Astrocyte (in vitro differentiated cells and primary cell): ENCODE results near the gene ATP8A1. TPM values are rescaled to one million over a fixed set of nuclear protein-coding genes. Genes with fewer than 3 reads are reported as not detected.

Source experiments
- DNase-seq: peaks from one replicate; pipeline ENCODE4 v3.0.0-alpha.2; 2010; ENCODE audit warnings: low read depth
- FAIRE-seq: peaks from 2 replicates; lab custom pipeline; 2011; peaks lifted over from hg19 to GRCh38; lab: Jason Lieb, UNC
- H2AFZ ChIP-seq: 2 replicates; pipeline ENCODE4 v1.6.0; 2012; ENCODE audit warnings: low read depth, low read length, inconsistent platforms
- H3K27ac ChIP-seq: 2 replicates; pipeline ENCODE4 v1.5.1; 2011; ENCODE audit warnings: low read depth, low read length, inconsistent platforms
- H3K27me3 ChIP-seq: 2 replicates; pipeline ENCODE4 v1.6.0; 2011; ENCODE audit warnings: low read length, inconsistent platforms; ENCODE audit not compliant: insufficient read depth
- H3K36me3 ChIP-seq: 2 replicates; pipeline ENCODE4 v1.5.1; 2011; ENCODE audit warnings: low read length, inconsistent platforms; ENCODE audit not compliant: insufficient read depth
- H3K4me1 ChIP-seq: 2 replicates; pipeline ENCODE4 v1.5.1; 2011; ENCODE audit warnings: low read length, inconsistent platforms; ENCODE audit not compliant: insufficient read depth
- H3K4me2 ChIP-seq: 2 replicates; pipeline ENCODE4 v1.6.0; 2012; ENCODE audit warnings: low read length, inconsistent platforms
- H3K4me3 ChIP-seq: 2 replicates; pipeline ENCODE4 v1.5.1; 2011; ENCODE audit warnings: low read depth, mild to moderate bottlenecking, low read length, inconsistent platforms; ENCODE audit not compliant: insufficient read depth
- H3K79me2 ChIP-seq: 2 replicates; pipeline ENCODE4 v1.6.0; 2012; ENCODE audit warnings: mild to moderate bottlenecking, low read length, inconsistent platforms; ENCODE audit not compliant: insufficient read depth
- H3K9ac ChIP-seq: 2 replicates; pipeline ENCODE4 v1.6.0; 2012; ENCODE audit warnings: mild to moderate bottlenecking, low read length, inconsistent platforms
- H3K9me3 ChIP-seq: 2 replicates; pipeline ENCODE4 v1.5.1; 2012; ENCODE audit warnings: low read depth, mild to moderate bottlenecking, low read length, inconsistent platforms; ENCODE audit not compliant: insufficient read depth
- H4K20me1 ChIP-seq: 2 replicates; pipeline ENCODE4 v1.6.0; 2012; ENCODE audit warnings: low read length, inconsistent platforms; ENCODE audit not compliant: insufficient read depth
- H3K27ac Mint-ChIP-seq: one replicate; pipeline ENCODE4 v1.8.0; 2021; ENCODE audit warnings: mild to moderate bottlenecking, mixed read lengths; ENCODE audit not compliant: unreplicated experiment
- H3K27me3 Mint-ChIP-seq: one replicate; pipeline ENCODE4 v1.8.0; 2021; ENCODE audit warnings: low read depth, mixed read lengths; ENCODE audit not compliant: unreplicated experiment
- H3K36me3 Mint-ChIP-seq: one replicate; pipeline ENCODE4 v1.8.0; 2021; ENCODE audit warnings: low read depth, mixed read lengths; ENCODE audit not compliant: unreplicated experiment
- H3K4me1 Mint-ChIP-seq: one replicate; pipeline ENCODE4 v1.8.0; 2021; ENCODE audit warnings: low read depth, mixed read lengths; ENCODE audit not compliant: unreplicated experiment
- H3K4me3 Mint-ChIP-seq: one replicate; pipeline ENCODE4 v1.8.0; 2021; ENCODE audit warnings: mild to moderate bottlenecking, moderate library complexity, mixed read lengths; ENCODE audit not compliant: unreplicated experiment
- H3K9me3 Mint-ChIP-seq: one replicate; pipeline ENCODE4 v1.8.0; 2021; ENCODE audit warnings: mild to moderate bottlenecking, mixed read lengths; ENCODE audit not compliant: unreplicated experiment
- EZH2 ChIP-seq: IDR thresholded peaks from 2 replicates; pipeline ENCODE4 v1.6.1; 2012; ENCODE audit warnings: mild to moderate bottlenecking, low read length, inconsistent platforms; ENCODE audit not compliant: insufficient read depth
- total RNA-seq: library from RNA; stranded (reverse); gene quantifications from 2 replicates; pipeline ENCODE4 v1.2.1, GENCODE V29; 2021
- TF ChIP-seq, protein P1 (sequence below): IDR thresholded peaks from 2 replicates; pipeline ENCODE4 v1.5.1; 2011; ENCODE audit warnings: low read depth, mild to moderate bottlenecking, inconsistent platforms, low read length, moderate library complexity; ENCODE audit not compliant: insufficient read depth

The ATP8A1 gene
- total RNA-seq, 1 donor from 2014 or later, result 2.9 TPM

DNA sequence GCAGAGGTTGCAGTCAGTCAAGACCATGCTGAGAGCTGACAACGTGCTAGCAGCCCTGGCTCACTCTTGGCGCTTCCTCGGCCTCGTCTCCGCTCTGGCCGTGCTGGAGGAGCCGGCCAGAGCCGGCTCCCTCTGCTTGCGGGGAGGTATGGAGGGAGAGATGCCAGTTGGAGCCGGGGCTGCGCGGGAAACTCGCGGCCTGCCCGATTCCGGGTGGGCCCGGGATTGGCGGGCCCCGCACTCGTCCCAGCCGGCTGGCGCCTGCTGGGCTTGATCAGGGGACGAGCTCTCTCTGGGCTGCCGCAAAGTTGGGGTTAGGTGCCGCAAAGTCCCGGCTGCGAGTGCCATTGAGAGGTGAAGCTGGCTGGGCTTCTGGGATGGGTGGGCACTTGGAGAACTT lies 287.4 kb downstream of the ATP8A1 start:
- Mint-ChIP-seq H3K4me3 (no peak overlapping the region), H3K36me3 (no peaks in the 10 kb centered on the region), H3K27ac (no peak overlapping the region), H3K4me1 (no peaks in the 10 kb centered on the region), H3K9me3 (peaks cover 2% of the 10 kb centered on the region), H3K27me3 (no peaks in the 10 kb centered on the region)
- DNase-seq (no peak), FAIRE-seq (no peak)
- Histone ChIP-seq H3K4me2 (no peak overlapping the region), H3K9me3 (no peaks in the 10 kb centered on the region), H3K27ac (no peak overlapping the region), H3K4me1 (no peaks in the 10 kb centered on the region), H3K36me3 (no peaks in the 10 kb centered on the region), H4K20me1 (no peaks in the 10 kb centered on the region), H2AFZ (no peak overlapping the region), H3K27me3 (no peaks in the 10 kb centered on the region), H3K9ac (no peak overlapping the region), H3K79me2 (no peaks in the 10 kb centered on the region), H3K4me3 (no peak overlapping the region)
- TF ChIP-seq, protein P1, sequence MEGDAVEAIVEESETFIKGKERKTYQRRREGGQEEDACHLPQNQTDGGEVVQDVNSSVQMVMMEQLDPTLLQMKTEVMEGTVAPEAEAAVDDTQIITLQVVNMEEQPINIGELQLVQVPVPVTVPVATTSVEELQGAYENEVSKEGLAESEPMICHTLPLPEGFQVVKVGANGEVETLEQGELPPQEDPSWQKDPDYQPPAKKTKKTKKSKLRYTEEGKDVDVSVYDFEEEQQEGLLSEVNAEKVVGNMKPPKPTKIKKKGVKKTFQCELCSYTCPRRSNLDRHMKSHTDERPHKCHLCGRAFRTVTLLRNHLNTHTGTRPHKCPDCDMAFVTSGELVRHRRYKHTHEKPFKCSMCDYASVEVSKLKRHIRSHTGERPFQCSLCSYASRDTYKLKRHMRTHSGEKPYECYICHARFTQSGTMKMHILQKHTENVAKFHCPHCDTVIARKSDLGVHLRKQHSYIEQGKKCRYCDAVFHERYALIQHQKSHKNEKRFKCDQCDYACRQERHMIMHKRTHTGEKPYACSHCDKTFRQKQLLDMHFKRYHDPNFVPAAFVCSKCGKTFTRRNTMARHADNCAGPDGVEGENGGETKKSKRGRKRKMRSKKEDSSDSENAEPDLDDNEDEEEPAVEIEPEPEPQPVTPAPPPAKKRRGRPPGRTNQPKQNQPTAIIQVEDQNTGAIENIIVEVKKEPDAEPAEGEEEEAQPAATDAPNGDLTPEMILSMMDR, result no peak
- no peak for TF ChIP-seq EZH2

DNA sequence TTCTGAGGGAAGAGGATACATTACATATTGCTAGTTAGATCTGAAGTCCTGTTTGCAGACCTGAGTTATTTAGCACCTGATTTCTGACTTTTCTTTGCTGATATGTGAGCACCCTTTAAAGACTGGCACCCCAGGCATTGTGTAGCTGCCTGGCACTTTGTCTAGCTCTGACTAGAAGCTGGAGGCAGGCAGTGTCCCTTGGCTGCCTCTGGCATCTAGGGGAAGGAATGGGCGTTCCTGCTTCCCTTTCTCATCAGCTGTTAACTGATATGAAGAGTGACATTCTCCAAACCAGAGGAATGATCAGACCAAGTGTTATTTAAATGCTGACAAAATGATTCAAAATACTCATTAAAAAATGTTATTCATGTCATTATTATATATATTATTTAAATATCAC lies 289.9 kb downstream of the ATP8A1 start:
- FAIRE-seq (no peak), DNase-seq (no peak)
- Mint-ChIP-seq H3K4me3 (no peak overlapping the region), H3K27me3 (no peaks in the 10 kb centered on the region), H3K27ac (no peak overlapping the region), H3K36me3 (no peaks in the 10 kb centered on the region), H3K4me1 (no peaks in the 10 kb centered on the region), H3K9me3 (peaks cover 2% of the 10 kb centered on the region)
- H3K9ac ChIP-seq, result no peak overlapping the region
- no peak overlapping the region for H3K4me3 ChIP-seq
- H3K36me3 ChIP-seq, result no peaks in the 10 kb centered on the region
- no peak overlapping the region for H3K27ac ChIP-seq
- TF ChIP-seq, protein P1, result no peak
- TF ChIP-seq EZH2, result no peak
- no peak overlapping the region for H3K4me2 ChIP-seq
- no peaks in the 10 kb centered on the region for H3K4me1 ChIP-seq
- H3K79me2 ChIP-seq, result no peaks in the 10 kb centered on the region
- no peak overlapping the region for H2AFZ ChIP-seq
- no peaks in the 10 kb centered on the region for H3K27me3 ChIP-seq
- no peaks in the 10 kb centered on the region for H4K20me1 ChIP-seq
- H3K9me3 ChIP-seq, result no peaks in the 10 kb centered on the region

DNA sequence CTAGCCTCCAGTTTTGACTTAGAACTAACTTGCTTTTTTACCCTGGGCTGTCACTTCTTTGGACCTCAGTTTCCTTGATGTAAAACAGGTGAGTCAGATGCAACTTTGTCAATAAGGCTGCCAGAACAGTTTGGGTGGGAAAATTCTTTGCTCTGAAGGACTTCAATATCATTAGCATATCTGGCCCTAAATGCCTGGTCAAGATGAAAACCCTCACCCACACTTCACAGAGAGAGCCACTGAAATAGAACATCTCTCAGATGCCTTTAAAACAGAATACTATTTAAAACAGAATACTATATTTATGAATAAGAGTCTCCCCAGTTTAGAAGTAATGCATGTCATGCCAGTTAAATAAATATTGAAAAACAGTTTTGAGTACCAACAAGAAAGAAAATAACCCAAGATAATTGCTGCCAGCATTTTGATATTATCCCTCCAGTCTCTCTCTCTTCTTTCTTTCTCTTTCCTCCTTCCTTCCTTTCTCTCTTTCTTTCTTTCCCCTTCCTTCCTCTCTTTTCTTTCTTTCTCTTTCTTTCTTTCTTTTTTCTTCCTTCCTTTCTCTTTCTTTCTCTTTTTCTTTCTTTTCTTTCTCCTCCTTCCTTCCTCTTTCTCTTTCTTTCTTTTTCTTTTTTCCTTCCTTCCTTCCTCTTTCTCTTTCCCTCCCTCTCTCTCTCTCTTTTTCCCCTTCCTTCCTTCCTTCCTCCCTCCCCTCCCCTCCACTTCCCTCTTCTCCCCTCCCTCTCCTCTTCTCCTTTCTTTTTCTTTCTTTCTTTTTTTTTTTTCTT lies 292.4 kb downstream of the ATP8A1 start:
- Histone ChIP-seq H3K4me3 (no peak overlapping the region), H3K9ac (no peak overlapping the region), H3K27ac (no peak overlapping the region), H3K27me3 (peaks cover under 1% of the 10 kb centered on the region), H3K9me3 (no peaks in the 10 kb centered on the region), H3K36me3 (no peaks in the 10 kb centered on the region), H2AFZ (no peak overlapping the region), H3K4me1 (no peaks in the 10 kb centered on the region), H4K20me1 (no peaks in the 10 kb centered on the region), H3K4me2 (no peak overlapping the region), H3K79me2 (no peaks in the 10 kb centered on the region)
- Mint-ChIP-seq H3K4me1 (no peaks in the 10 kb centered on the region), H3K27me3 (no peaks in the 10 kb centered on the region), H3K36me3 (no peaks in the 10 kb centered on the region), H3K9me3 (no peaks in the 10 kb centered on the region), H3K4me3 (no peak overlapping the region), H3K27ac (no peak overlapping the region)
- DNase-seq (no peak), FAIRE-seq (no peak)
- TF ChIP-seq EZH2, result no peak
- TF ChIP-seq, protein P1, result no peak
